Mesenchymal stem cell (in vitro differentiated cells and primary cell): ENCODE data around the gene RRP1. TPM values are rescaled to one million over a fixed set of nuclear protein-coding genes. Genes with fewer than 3 reads are reported as not detected.
A peak's percentile ranks its signal among the peaks of the same experiment; 100 is the strongest.

ENCODE experiments used
- DNase-seq: peaks from one replicate; pipeline ENCODE4 v3.0.0-alpha.2; 2013
- H2AFZ ChIP-seq: one replicate; pipeline ENCODE4 v1.6.1; 2013; ENCODE audit warnings: low read depth, mild to moderate bottlenecking, control low read depth, inconsistent platforms, low read length, moderate library complexity
- H2AK5ac ChIP-seq: 2 replicates; pipeline ENCODE4 v1.6.1; 2013; ENCODE audit warnings: low read length, moderate library complexity, mild to moderate bottlenecking, inconsistent platforms; ENCODE audit not compliant: severe bottlenecking
- H2BK120ac ChIP-seq: one replicate; pipeline ENCODE4 v1.6.1; 2013; ENCODE audit warnings: low read depth, mild to moderate bottlenecking, inconsistent platforms, low read length, moderate library complexity
- H2BK12ac ChIP-seq, 2 experiments: one replicate each; pipeline ENCODE4 v1.6.1; 2013; ENCODE audit warnings: inconsistent platforms in 2 of 2, low read length in 2 of 2, mild to moderate bottlenecking in 2 of 2, moderate library complexity in 2 of 2, control low read depth in 1 of 2
- H2BK15ac ChIP-seq: one replicate; pipeline ENCODE4 v1.6.1; 2013; ENCODE audit warnings: mild to moderate bottlenecking, low read depth, inconsistent platforms; ENCODE audit not compliant: poor library complexity, severe bottlenecking
- H2BK5ac ChIP-seq: 2 replicates; pipeline ENCODE4 v1.6.1; 2013; ENCODE audit warnings: low read depth, mild to moderate bottlenecking, low read length, control low read depth, inconsistent platforms; ENCODE audit not compliant: poor library complexity, severe bottlenecking
- H3K14ac ChIP-seq, 2 experiments: one replicate each; pipeline ENCODE4 v1.6.1; 2013; ENCODE audit warnings: inconsistent platforms in 2 of 2, low read length in 2 of 2, control low read depth in 1 of 2, mild to moderate bottlenecking in 1 of 2, moderate library complexity in 1 of 2
- H3K18ac ChIP-seq, 2 experiments: one replicate each; pipeline ENCODE4 v1.6.1; 2013; ENCODE audit warnings: inconsistent platforms in 2 of 2, low read length in 2 of 2, control low read depth in 1 of 2, low read depth in 1 of 2, mild to moderate bottlenecking in 1 of 2
- H3K23ac ChIP-seq, 2 experiments: one replicate each; pipeline ENCODE4 v1.6.1; 2013; ENCODE audit warnings: inconsistent platforms in 2 of 2, low read length in 2 of 2, mild to moderate bottlenecking in 2 of 2, moderate library complexity in 2 of 2, control low read depth in 1 of 2
- H3K27ac ChIP-seq: 2 replicates; pipeline ENCODE4 v1.5.1; 2013; ENCODE audit warnings: mild to moderate bottlenecking, moderate library complexity, low read length, control low read depth, inconsistent platforms; ENCODE audit not compliant: poor library complexity, severe bottlenecking
- H3K27me3 ChIP-seq, 2 experiments: 2 replicates each; pipeline versions ENCODE4 v1.6.1 to v1.7.0; 2013; ENCODE audit warnings: low read length in 2 of 2, mild to moderate bottlenecking in 2 of 2, moderate library complexity in 2 of 2, control low read depth in 1 of 2, inconsistent platforms in 1 of 2; ENCODE audit not compliant: control insufficient read depth in 1 of 2, insufficient read depth in 1 of 2
- H3K36me3 ChIP-seq, 2 experiments: 2 replicates each; pipeline versions ENCODE4 v1.6.1 to v1.7.0; 2013; ENCODE audit warnings: low read length in 2 of 2, control low read depth in 1 of 2, inconsistent platforms in 1 of 2, low read depth in 1 of 2, mild to moderate bottlenecking in 1 of 2; ENCODE audit not compliant: insufficient read depth in 2 of 2, control insufficient read depth in 1 of 2
- H3K4ac ChIP-seq, 2 experiments: one replicate each; pipeline ENCODE4 v1.6.1; 2013; ENCODE audit warnings: inconsistent platforms in 2 of 2, low read length in 2 of 2, mild to moderate bottlenecking in 2 of 2, moderate library complexity in 2 of 2, control low read depth in 1 of 2, low read depth in 1 of 2
- H3K4me1 ChIP-seq: 2 replicates; pipeline ENCODE4 v1.6.1; 2013; ENCODE audit warnings: low read depth, low read length, control low read depth; ENCODE audit not compliant: control insufficient read depth, insufficient read depth
- H3K4me2 ChIP-seq: 2 replicates; pipeline ENCODE4 v1.6.1; 2013; ENCODE audit warnings: low read length, mild to moderate bottlenecking, inconsistent platforms; ENCODE audit not compliant: poor library complexity, severe bottlenecking
- H3K4me3 ChIP-seq, 2 experiments: 2 replicates each; pipeline versions ENCODE4 v1.5.1 to v1.7.0; 2013; ENCODE audit warnings: low read length in 2 of 2, mild to moderate bottlenecking in 2 of 2, control low read depth in 1 of 2, low read depth in 1 of 2; ENCODE audit not compliant: insufficient read depth in 1 of 2
- H3K79me1 ChIP-seq: replicated peaks from 2 replicates; pipeline ENCODE4 v1.6.1; 2013; ENCODE audit warnings: mild to moderate bottlenecking, control low read depth, low read length, inconsistent platforms; ENCODE audit not compliant: poor library complexity, severe bottlenecking
- H3K9ac ChIP-seq: 2 replicates; pipeline ENCODE4 v1.7.0; 2013; ENCODE audit warnings: mild to moderate bottlenecking, low read length, moderate library complexity
- H3K9me3 ChIP-seq: 2 replicates; pipeline ENCODE4 v1.7.0; 2013; ENCODE audit warnings: mild to moderate bottlenecking, low read length; ENCODE audit not compliant: control insufficient read depth
- H4K8ac ChIP-seq: one replicate; pipeline ENCODE4 v1.6.1; 2013; ENCODE audit warnings: inconsistent platforms, mild to moderate bottlenecking, low read length, moderate library complexity
- H4K91ac ChIP-seq: one replicate; pipeline ENCODE4 v1.6.1; 2013; ENCODE audit warnings: mild to moderate bottlenecking, low read length, inconsistent platforms
- WGBS: methylation state at CpG from one replicate; pipeline ENCODE4 v1.1.7; 2013; ENCODE audit warnings: mixed read lengths; 5-methylcytosine and 5-hydroxymethylcytosine counted together
- polyA plus RNA-seq, 2 experiments: library from polyadenylated mRNA; stranded (reverse); fragments of 200-250 nt; gene quantifications; one replicate each; pipeline ENCODE4 v1.2.3, GENCODE V29; 2013

Gene RRP1
- 14.5 TPM for polyA plus RNA-seq (2013, experiment 1 of 2)
- polyA plus RNA-seq (2013, experiment 2 of 2) = 14.1 TPM

GRCh38 chr21:43789276-43790009 is at the start of gene RRP1:
TSS of gene RRP1 (plus strand) at chr21:43789577. CDS start at chr21:43789630, 53 bp downstream.
- peak; percentile 82 for DNase-seq
- no peak within 1 kb of the TSS for H2AK5ac ChIP-seq
- peak within 1 kb of the TSS; percentile 84 for H3K4me2 ChIP-seq
- no peak within 1 kb of the TSS for H4K91ac ChIP-seq
- no peak within 1 kb of the TSS for H2BK120ac ChIP-seq
- H3K18ac ChIP-seq = peak within 1 kb of the TSS; percentile 59 to 80
- H3K79me1 ChIP-seq = peaks cover 35% of the 10 kb centered on the region
- peak within 1 kb of the TSS; percentile 3 to 71 for H3K4ac ChIP-seq
- no peaks in the 10 kb centered on the region for H3K27me3 ChIP-seq
- peak within 1 kb of the TSS; percentile 75 for H2BK15ac ChIP-seq
- peak within 1 kb of the TSS; percentile 89 for H3K27ac ChIP-seq
- H2BK5ac ChIP-seq = no peak within 1 kb of the TSS
- peak within 1 kb of the TSS; percentile 83 for H2AFZ ChIP-seq
- H3K14ac ChIP-seq = peak within 1 kb of the TSS in 1 of 2 experiments; percentile 57
- under 1% methylated on average over 83 of the region's 83 CpGs for WGBS
- peaks cover 16% of the 10 kb centered on the region for H3K4me1 ChIP-seq
- peak within 1 kb of the TSS; percentile 80 to 83 for H3K4me3 ChIP-seq
- H4K8ac ChIP-seq = peak within 1 kb of the TSS; percentile 21
- peaks cover 34% of the 10 kb centered on the region in 2 experiments for H3K36me3 ChIP-seq
- H3K9ac ChIP-seq = peak within 1 kb of the TSS; percentile 93
- no peaks in the 10 kb centered on the region for H3K9me3 ChIP-seq
- no peak within 1 kb of the TSS for H3K23ac ChIP-seq
- H2BK12ac ChIP-seq = peak within 1 kb of the TSS in 1 of 2 experiments; percentile 15

DNA sequence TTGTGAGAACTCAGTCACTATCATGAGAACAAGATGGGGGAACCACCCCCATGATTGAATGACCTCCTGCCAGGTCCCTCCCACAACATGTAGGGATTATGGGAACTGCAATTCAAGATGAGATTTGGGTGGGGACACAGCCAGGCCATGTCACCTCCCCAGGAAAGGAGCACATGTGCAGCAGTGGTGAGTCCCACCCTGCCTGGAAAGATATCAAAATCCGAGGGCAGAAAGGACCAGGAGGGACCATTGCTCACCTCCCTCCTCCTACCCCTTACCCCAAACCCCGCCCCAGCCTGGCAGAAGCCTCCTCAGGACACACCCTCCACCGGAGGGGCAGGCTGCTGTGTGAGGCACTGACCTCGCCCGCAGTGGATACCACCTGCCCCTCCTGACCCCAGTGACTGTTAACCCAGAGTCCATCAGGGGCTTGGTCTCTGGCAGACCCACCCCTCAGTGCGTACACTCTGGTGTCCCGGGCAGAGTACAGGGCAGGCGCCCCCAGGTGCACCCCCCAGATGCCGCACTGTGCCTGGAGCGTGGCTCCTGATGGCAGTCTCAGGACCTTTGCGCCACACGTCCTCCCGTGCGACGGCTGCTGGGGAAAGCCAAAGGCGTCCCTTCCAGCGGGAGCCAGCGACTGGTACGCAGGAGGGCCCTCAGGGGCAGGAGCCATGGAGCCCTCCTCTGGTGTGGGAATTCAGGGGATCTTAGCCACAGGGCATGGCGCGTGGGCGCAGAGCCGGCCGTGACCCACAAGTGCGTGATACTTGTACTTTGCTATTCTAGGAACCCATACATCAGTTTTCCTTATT is 49.5 kb upstream of the RRP1 start:
- 85% methylated on average over 24 of the region's 25 CpGs for WGBS
- no peak overlapping the region for H3K4me2 ChIP-seq
- peaks cover 29 to 78% of the 10 kb centered on the region in 2 experiments for H3K36me3 ChIP-seq
- no peak overlapping the region for H2BK120ac ChIP-seq
- peaks cover 39% of the 10 kb centered on the region for H3K4me1 ChIP-seq
- no peak overlapping the region for H2AFZ ChIP-seq
- H3K4ac ChIP-seq = no peak overlapping the region
- no peak overlapping the region for H2BK12ac ChIP-seq
- no peak overlapping the region for H3K18ac ChIP-seq
- H3K79me1 ChIP-seq = peaks cover 43% of the 10 kb centered on the region
- H3K9me3 ChIP-seq = no peaks in the 10 kb centered on the region
- no peak overlapping the region for H2AK5ac ChIP-seq
- no peak overlapping the region for H2BK5ac ChIP-seq
- H4K8ac ChIP-seq = peak overlapping the region; percentile 13
- no peak overlapping the region for H3K4me3 ChIP-seq
- no peak overlapping the region for H3K23ac ChIP-seq
- H3K14ac ChIP-seq = no peak overlapping the region
- H3K27ac ChIP-seq = no peak overlapping the region
- H3K27me3 ChIP-seq = no peaks in the 10 kb centered on the region
- H2BK15ac ChIP-seq = no peak overlapping the region
- DNase-seq = peak; percentile 58
- no peak overlapping the region for H4K91ac ChIP-seq
- H3K9ac ChIP-seq = no peak overlapping the region

- Histone ChIP-seq H2BK15ac (no peak overlapping the region), H3K4me3 (no peak overlapping the region), H4K91ac (no peak overlapping the region), H2BK5ac (no peak overlapping the region), H2AFZ (no peak overlapping the region), H4K8ac (peak overlapping the region; percentile 58), H2BK12ac (no peak overlapping the region), H3K9ac (no peak overlapping the region), H3K14ac (no peak overlapping the region), H3K27ac (no peak overlapping the region), H3K79me1 (peaks cover 38% of the 10 kb centered on the region), H2BK120ac (no peak overlapping the region), H3K4ac (no peak overlapping the region), H2AK5ac (no peak overlapping the region), H3K4me1 (peaks cover 31% of the 10 kb centered on the region), H3K18ac (no peak overlapping the region), H3K36me3 (peaks cover 37 to 76% of the 10 kb centered on the region in 2 experiments), H3K27me3 (no peaks in the 10 kb centered on the region), H3K23ac (no peak overlapping the region), H3K9me3 (no peaks in the 10 kb centered on the region), H3K4me2 (no peak overlapping the region)
- 36% methylated on average over 14 of the region's 25 CpGs for WGBS
- peak; percentile 89 for DNase-seq
Measured at GRCh38 chr21:43740497-43741156, 48.8 kb upstream of the RRP1 start.
